Suprapubic skin (tissue), 3 donors: ENCODE measurements around the gene CHTF8.

ENCODE experiments used
- POLR2A ChIP-seq, 2 donors: fragments of 450-650 bp; IDR thresholded peaks; one replicate each; pipeline ENCODE4 v1.6.1; 2017; ENCODE audit warnings: antibody characterized with exemption in 2 of 2, mild to moderate bottlenecking in 2 of 2, moderate library complexity in 2 of 2
- TF ChIP-seq, protein P1 (sequence below), 2 donors: fragments of 200-600 bp in 1 of 2; fragments of 450-650 bp in 1 of 2; sonication (generic) in 1 of 2; IDR thresholded peaks; one replicate each; pipeline ENCODE4 v1.5.1; 2016 to 2019; ENCODE audit warnings: antibody characterized with exemption in 2 of 2, mild to moderate bottlenecking in 1 of 2, moderate library complexity in 1 of 2

DNA sequence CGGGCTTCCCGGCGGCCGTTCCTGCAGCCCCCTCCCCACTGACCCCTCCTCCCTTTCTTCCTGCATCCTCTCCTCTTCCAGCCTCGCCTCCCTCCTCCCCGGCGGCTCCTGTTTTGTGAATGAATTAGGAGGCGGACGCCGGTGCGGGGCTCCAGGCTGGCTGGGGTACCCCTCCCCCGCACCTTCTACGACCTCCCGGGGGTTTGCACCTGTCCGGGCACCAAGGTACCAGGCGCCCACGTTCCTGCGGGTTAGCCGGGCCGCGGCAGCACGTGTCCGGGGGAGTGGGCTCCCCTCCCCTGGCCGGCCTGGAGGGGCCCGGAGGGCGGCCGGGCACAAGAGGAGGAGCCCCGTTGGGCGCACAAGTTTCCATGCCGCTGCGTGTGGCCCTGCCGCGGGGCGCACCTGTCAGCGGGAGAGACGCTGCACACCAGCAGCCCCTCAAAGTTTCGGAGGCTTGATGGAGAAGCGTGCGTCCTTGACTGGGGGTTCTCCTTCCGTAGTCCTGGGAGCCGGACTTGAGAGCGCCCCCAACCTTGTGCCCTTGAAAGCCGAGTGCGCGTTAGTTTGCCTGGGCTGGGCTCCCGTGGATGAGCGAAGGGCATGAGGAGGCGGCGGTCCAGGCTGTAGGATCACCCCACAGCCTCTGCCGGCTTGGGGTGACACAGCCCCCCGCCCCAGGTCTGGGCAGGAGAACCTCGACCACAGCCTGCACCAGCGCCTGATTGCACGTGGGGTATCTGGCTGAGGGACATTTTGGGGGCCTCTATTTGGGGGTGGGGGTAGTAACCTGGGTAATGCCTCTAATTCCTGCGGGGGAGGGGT, 25.7 kb downstream of the CHTF8 start:
- no peak for TF ChIP-seq POLR2A (IDR thresholded peaks at IDR 0.05)
- TF ChIP-seq, protein P1, sequence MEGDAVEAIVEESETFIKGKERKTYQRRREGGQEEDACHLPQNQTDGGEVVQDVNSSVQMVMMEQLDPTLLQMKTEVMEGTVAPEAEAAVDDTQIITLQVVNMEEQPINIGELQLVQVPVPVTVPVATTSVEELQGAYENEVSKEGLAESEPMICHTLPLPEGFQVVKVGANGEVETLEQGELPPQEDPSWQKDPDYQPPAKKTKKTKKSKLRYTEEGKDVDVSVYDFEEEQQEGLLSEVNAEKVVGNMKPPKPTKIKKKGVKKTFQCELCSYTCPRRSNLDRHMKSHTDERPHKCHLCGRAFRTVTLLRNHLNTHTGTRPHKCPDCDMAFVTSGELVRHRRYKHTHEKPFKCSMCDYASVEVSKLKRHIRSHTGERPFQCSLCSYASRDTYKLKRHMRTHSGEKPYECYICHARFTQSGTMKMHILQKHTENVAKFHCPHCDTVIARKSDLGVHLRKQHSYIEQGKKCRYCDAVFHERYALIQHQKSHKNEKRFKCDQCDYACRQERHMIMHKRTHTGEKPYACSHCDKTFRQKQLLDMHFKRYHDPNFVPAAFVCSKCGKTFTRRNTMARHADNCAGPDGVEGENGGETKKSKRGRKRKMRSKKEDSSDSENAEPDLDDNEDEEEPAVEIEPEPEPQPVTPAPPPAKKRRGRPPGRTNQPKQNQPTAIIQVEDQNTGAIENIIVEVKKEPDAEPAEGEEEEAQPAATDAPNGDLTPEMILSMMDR (IDR thresholded peaks at IDR 0.05), result no peak
